GM19193 (cell line): ENCODE results near the gene LPP.

Experiments
- POLR2A ChIP-seq: IDR thresholded peaks from 4 replicates; pipeline ENCODE4 v1.6.1; 2011; ENCODE audit not compliant: insufficient read depth, insufficient read length; ENCODE audit errors: extremely low read depth

The LPP gene

GRCh38 chr3:188286087-188286513, 132.1 kb downstream of the LPP start:
- TF ChIP-seq POLR2A = no peak

DNA sequence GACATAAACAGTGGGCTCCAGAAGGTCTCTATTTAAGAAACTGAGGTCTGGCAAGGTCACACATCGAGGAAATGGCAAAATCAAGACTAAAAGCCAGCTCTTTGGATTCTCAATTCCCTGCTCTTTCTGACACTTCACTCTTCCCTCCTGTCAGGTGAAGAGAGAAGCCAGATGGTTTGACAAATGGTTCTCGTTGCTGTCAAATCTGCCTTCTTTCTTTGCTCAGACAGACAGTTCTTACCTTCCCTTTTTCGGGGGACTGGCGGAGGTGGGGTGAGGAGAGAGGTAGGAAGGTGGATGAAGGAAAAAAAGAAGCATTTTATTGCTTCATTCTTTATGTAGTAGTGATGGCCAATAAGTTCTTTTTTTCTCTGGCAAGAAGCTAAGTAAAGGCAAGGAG, 133.4 kb downstream of the LPP start:
- no peak for TF ChIP-seq POLR2A

DNA sequence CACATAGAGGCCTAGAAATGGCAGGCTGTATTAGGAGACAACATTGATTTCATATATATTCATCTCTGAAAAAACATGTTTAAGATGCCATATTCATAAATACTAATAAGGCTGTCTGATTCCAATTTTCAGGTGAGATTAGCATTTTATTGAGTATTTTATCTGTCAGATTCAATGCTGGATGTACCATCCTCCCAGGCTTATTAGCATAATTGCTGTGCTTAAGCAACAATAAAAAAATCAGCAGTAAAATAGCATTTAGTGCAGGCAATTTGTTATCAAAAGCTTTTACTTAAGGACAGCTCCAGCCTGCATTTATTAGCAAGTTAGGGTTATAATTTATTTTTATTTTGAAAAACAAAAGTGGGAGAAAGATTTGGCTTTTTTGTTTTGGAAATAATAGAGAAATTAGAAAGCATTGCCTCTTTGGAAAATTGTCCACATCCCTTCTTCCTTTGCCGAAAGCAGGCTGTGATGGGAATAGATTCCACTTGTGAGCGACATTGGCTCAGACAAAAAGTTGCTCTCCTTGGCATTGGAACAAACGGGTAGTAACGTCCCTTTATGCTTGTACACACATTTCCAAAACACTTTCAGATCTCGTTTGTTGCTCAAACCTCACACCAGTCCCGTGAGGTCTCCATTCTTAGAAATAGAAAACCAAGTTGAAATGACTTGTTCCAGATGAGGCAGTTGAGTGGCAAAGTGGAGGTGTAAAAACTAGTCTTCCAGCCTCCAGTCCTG, 134.0 kb downstream of the LPP start:
- no peak for TF ChIP-seq POLR2A

DNA sequence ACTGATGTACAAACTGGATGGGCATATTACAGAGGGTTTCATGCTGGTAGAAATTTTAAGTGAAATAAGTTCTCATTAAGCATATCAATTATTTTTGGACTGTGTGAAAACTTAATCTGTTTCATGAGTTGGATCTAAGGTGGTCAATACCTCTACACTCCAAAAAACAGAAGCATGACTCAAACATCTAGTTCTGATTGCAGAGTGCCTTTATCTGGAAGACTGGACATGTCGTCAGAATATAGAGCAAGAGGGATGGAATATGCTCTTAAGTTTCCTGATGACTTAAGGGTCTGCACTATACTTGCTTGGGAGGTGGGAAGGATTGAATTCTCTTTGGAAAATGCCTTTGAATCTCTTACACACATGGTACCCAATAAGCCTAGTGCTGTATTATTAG, 138.3 kb downstream of the LPP start:
- no peak for TF ChIP-seq POLR2A

- no peak for TF ChIP-seq POLR2A
Measured at GRCh38 chr3:188292827-188293226, 138.9 kb downstream of the LPP start.

GRCh38 chr3:188294113-188294512, 140.2 kb downstream of the LPP start:
- TF ChIP-seq POLR2A = no peak

- no peak for TF ChIP-seq POLR2A
Measured at GRCh38 chr3:188294823-188295487, 141.0 kb downstream of the LPP start.

GRCh38 chr3:188295876-188296275, 141.9 kb downstream of the LPP start:
- TF ChIP-seq POLR2A = no peak

DNA sequence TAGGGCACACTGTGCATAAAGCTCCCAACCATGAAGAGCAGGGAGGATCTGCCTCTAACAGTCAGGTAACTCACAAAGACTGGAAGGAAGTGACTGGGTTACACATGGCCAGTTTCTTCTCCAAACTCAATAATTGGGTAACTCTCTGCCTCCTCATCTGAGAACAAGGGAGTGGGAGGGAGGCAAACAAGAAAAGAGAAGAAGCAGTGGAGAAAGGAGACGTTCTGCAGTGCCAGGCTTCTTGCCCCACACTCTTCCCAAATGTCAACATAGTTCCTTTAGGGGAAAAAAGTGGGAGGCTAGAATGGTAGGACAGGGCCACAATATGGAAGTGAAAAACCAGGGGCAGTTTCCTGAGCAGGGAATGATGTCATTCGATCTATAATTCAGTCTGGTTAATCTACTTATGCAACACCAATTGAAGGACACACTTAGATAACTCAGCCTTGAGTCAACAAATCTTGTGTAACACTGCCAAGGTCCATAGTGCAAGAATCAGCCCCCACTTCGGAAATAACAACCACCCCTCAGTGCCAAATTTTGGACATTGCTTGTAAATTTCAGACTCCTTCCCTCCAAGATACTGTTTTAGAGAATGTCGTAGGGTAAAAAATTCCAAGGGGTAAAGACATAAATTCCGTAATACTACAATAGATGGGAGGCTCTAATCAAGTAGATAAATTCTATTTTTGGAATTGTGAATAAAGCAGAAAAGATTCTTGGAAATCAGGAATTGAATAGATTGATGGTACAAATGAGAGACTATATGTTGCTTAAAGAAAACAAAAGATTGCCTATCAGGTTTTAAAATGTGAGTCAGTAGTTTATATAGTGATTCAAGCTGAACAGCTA, 143.0 kb downstream of the LPP start:
- TF ChIP-seq POLR2A = no peak

DNA sequence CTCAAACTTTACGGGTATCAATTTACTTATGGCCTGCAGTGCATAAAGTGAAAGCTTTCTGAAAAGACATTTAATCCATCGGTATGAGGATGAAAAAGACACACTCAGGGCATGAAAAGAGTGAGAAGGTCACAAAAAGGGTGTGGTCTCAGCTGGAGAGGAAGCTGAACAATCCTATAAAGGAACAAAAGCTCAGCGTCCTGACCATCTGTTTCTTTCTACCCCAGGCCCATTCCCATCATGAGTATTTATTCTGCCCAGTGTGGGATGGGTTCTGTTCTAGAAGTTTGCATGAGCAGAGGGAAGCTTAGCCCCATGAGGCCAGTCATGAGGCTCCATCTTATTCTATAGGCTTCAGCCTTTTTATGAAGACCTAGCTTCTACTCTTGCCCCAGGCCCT, 144.6 kb downstream of the LPP start:
- TF ChIP-seq POLR2A = no peak

- no peak for TF ChIP-seq POLR2A
Measured at GRCh38 chr3:188299068-188299467, 145.1 kb downstream of the LPP start.

GRCh38 chr3:188299708-188300107, 145.8 kb downstream of the LPP start:
- TF ChIP-seq POLR2A = no peak

DNA sequence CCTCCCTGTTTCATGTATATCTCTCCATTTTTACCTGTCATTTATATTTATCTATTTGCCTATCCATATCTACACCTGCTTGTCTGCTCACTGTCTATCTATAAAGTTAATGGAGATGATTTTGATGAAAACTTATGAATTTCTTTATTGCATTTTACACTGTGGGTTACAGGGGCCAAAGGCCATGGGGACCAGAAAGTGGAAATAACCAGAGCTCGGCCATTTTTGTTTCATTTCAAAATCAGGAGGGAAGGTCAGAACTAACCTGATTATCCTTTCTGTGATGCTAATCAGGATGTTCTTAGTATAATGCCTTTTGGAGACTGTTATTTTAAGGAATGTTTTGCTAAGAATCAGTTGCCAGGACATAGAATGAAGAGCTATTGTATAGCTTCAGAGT, 147.2 kb downstream of the LPP start:
- TF ChIP-seq POLR2A = no peak

DNA sequence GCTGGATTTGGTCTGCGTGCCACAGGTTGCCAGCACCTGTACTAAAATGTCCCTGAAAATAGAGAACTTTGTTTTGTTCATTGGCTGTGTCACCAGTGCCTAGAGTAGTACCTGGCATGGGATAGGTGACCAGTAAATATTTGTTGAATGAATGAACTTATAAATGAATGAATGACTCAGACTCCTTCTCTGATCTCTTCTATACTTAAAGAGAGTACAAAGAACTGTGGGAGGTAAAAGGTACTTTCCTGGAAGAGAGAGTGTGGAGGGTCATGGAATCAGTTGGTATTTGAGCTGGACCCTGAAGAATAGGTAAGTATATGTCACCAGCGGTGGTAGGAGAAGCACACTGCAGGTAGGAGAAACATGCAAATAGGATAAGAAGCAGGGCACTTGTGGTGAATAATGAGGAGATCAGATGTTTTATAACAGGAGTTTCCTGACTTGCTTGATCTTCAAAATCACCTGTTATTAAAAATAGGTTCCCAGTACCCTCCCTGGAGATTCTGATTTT, 149.4 kb downstream of the LPP start:
- TF ChIP-seq POLR2A = no peak

- TF ChIP-seq POLR2A = no peak
Measured at GRCh38 chr3:188303823-188304222, 149.9 kb downstream of the LPP start.
